Neural cell (in vitro differentiated cells): ENCODE measurements around the gene PEAK1. TPM values are rescaled to one million over a fixed set of nuclear protein-coding genes. Genes with fewer than 3 reads are reported as not detected.

Experiments
- H2AFZ ChIP-seq: fragments of 200-600, 300-800 bp; sonication (generic), shearing (Covaris generic); 2 replicates; pipeline ENCODE4 v1.6.0; 2014; ENCODE audit warnings: low read depth, mild to moderate bottlenecking, antibody characterized with exemption, low read length, moderate library complexity
- H3F3A ChIP-seq: fragments of 200-600 bp; shearing (Covaris generic); 2 replicates; pipeline ENCODE4 v1.6.1; 2016; ENCODE audit warnings: mild to moderate bottlenecking, moderate library complexity, mixed read lengths, antibody characterized with exemption, low read length; ENCODE audit not compliant: insufficient read depth, poor library complexity, severe bottlenecking
- H3K27ac ChIP-seq: fragments of 200-600, 300-800 bp; sonication (generic), shearing (Covaris generic); 2 replicates; pipeline ENCODE4 v1.5.1; 2014; ENCODE audit warnings: mild to moderate bottlenecking, low read length, moderate library complexity
- H3K27me3 ChIP-seq: fragments of 300-800, 200-600 bp; sonication (generic), shearing (Covaris generic); 2 replicates; pipeline ENCODE4 v1.6.0; 2014; ENCODE audit warnings: mild to moderate bottlenecking, low read depth, low read length, moderate library complexity; ENCODE audit not compliant: insufficient read depth
- H3K36me3 ChIP-seq: fragments of 300-800, 200-600 bp; sonication (generic), shearing (Covaris generic); 2 replicates; pipeline ENCODE4 v1.5.1; 2014; ENCODE audit warnings: mild to moderate bottlenecking, antibody characterized with exemption, low read length, moderate library complexity; ENCODE audit not compliant: insufficient read depth
- H3K4me2 ChIP-seq: fragments of 300-800, 200-600 bp; sonication (generic), shearing (Covaris generic); 2 replicates; pipeline ENCODE4 v1.6.0; 2014; ENCODE audit warnings: mild to moderate bottlenecking, low read length
- H3K4me3 ChIP-seq: fragments of 300-800, 200-600 bp; sonication (generic), shearing (Covaris generic); 2 replicates; pipeline ENCODE4 v1.5.1; 2014; ENCODE audit warnings: mild to moderate bottlenecking, low read length, moderate library complexity
- H3K79me2 ChIP-seq: fragments of 200-600 bp; shearing (Covaris generic); replicated peaks from 2 replicates; pipeline ENCODE4 v1.6.0; 2014; ENCODE audit warnings: mild to moderate bottlenecking, low read length, moderate library complexity; ENCODE audit not compliant: insufficient read depth
- H3K9ac ChIP-seq: fragments of 300-800, 200-600 bp; sonication (generic), shearing (Covaris generic); 2 replicates; pipeline ENCODE4 v1.6.1; 2016; ENCODE audit warnings: mild to moderate bottlenecking, low read length, mixed read lengths
- H3K9me2 ChIP-seq: fragments of 200-600 bp; shearing (Covaris generic); 2 replicates; pipeline ENCODE4 v1.6.1; 2016; ENCODE audit warnings: mild to moderate bottlenecking, low read length, mixed read lengths; ENCODE audit not compliant: insufficient read depth
- H3K9me3 ChIP-seq: fragments of 200-600, 300-800 bp; sonication (generic), shearing (Covaris generic); 2 replicates; pipeline ENCODE4 v1.6.1; 2016; ENCODE audit warnings: mild to moderate bottlenecking, mixed run types, low read length, moderate library complexity, mixed read lengths
- H4K20me1 ChIP-seq: fragments of 200-600 bp; shearing (Covaris generic); 2 replicates; pipeline ENCODE4 v1.6.1; 2016; ENCODE audit warnings: mild to moderate bottlenecking, mixed run types; ENCODE audit not compliant: insufficient read depth
- EP300 ChIP-seq: fragments of 450-650 bp; conservative IDR thresholded peaks from 2 replicates; pipeline ENCODE4 v1.6.1; 2014; ENCODE audit warnings: antibody characterized with exemption, mild to moderate bottlenecking, moderate library complexity; ENCODE audit not compliant: poor library complexity, severe bottlenecking
- EZH2 ChIP-seq: fragments of 200-600, 300-800 bp; shearing (Covaris generic), sonication (generic); IDR thresholded peaks from 2 replicates; pipeline ENCODE4 v1.6.1; 2014; ENCODE audit warnings: antibody characterized with exemption, low read length, borderline replicate concordance, mild to moderate bottlenecking; ENCODE audit not compliant: insufficient read depth, poor library complexity, severe bottlenecking
- MXI1 ChIP-seq: fragments of 450-650 bp; conservative IDR thresholded peaks from 2 replicates; pipeline ENCODE4 v1.6.1; 2014; ENCODE audit warnings: antibody characterized with exemption, mild to moderate bottlenecking; ENCODE audit not compliant: poor library complexity, severe bottlenecking
- POLR2AphosphoS5 ChIP-seq: IDR thresholded peaks from 2 replicates; pipeline ENCODE4 v1.6.1; 2012
- RAD21 ChIP-seq: fragments of 450-650 bp; conservative IDR thresholded peaks from 2 replicates; pipeline ENCODE4 v1.6.1; 2014; ENCODE audit warnings: antibody characterized with exemption, mild to moderate bottlenecking, moderate library complexity
- REST ChIP-seq: IDR thresholded peaks from 2 replicates; pipeline ENCODE4 v1.6.1; 2012; ENCODE audit warnings: borderline replicate concordance
- SMC3 ChIP-seq: fragments of 450-650 bp; conservative IDR thresholded peaks from 2 replicates; pipeline ENCODE4 v1.6.1; 2014; ENCODE audit warnings: antibody characterized with exemption, mild to moderate bottlenecking, moderate library complexity; ENCODE audit not compliant: poor library complexity
- TAF1 ChIP-seq: IDR thresholded peaks from 2 replicates; pipeline ENCODE4 v1.6.1; 2012; ENCODE audit warnings: low read depth
- polyA plus RNA-seq: library from polyadenylated mRNA; depleted of rRNA; stranded (reverse); fragments of >200 nt; gene quantifications from 2 replicates; pipeline ENCODE4 v1.2.3, GENCODE V29; 2014
- TF ChIP-seq, protein P1 (sequence below): fragments of 450-650 bp; IDR thresholded peaks from 2 replicates; pipeline ENCODE4 v1.5.1; 2014; ENCODE audit warnings: antibody characterized with exemption, mild to moderate bottlenecking, moderate library complexity; ENCODE audit not compliant: poor library complexity, severe bottlenecking

PEAK1 gene
- polyA plus RNA-seq, 1 donor from 2014 or later, result 5.8 TPM

- H2AFZ ChIP-seq, result no peak overlapping the region
- no peaks in the 10 kb centered on the region for H3F3A ChIP-seq
- no peak overlapping the region for H3K9ac ChIP-seq
- no peaks in the 10 kb centered on the region for H3K36me3 ChIP-seq
- no peaks in the 10 kb centered on the region for H3K9me3 ChIP-seq
- H3K27me3 ChIP-seq, result no peaks in the 10 kb centered on the region
- no peaks in the 10 kb centered on the region for H3K9me2 ChIP-seq
- H3K4me3 ChIP-seq, result no peak overlapping the region
- H3K79me2 ChIP-seq, result peaks cover 95% of the 10 kb centered on the region
- H3K4me2 ChIP-seq, result no peak overlapping the region
- no peak overlapping the region for H3K27ac ChIP-seq
- peaks cover 3% of the 10 kb centered on the region for H4K20me1 ChIP-seq
- TF ChIP-seq REST (no peak), TAF1 (no peak), SMC3 (no peak), EZH2 (no peak), MXI1 (no peak), RAD21 (no peak), POLR2AphosphoS5 (no peak), EP300 (no peak)
- TF ChIP-seq, protein P1, sequence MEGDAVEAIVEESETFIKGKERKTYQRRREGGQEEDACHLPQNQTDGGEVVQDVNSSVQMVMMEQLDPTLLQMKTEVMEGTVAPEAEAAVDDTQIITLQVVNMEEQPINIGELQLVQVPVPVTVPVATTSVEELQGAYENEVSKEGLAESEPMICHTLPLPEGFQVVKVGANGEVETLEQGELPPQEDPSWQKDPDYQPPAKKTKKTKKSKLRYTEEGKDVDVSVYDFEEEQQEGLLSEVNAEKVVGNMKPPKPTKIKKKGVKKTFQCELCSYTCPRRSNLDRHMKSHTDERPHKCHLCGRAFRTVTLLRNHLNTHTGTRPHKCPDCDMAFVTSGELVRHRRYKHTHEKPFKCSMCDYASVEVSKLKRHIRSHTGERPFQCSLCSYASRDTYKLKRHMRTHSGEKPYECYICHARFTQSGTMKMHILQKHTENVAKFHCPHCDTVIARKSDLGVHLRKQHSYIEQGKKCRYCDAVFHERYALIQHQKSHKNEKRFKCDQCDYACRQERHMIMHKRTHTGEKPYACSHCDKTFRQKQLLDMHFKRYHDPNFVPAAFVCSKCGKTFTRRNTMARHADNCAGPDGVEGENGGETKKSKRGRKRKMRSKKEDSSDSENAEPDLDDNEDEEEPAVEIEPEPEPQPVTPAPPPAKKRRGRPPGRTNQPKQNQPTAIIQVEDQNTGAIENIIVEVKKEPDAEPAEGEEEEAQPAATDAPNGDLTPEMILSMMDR, result no peak
These were observed 356.7 kb downstream of the PEAK1 start for GRCh38 chr15:77063249-77063648.

DNA sequence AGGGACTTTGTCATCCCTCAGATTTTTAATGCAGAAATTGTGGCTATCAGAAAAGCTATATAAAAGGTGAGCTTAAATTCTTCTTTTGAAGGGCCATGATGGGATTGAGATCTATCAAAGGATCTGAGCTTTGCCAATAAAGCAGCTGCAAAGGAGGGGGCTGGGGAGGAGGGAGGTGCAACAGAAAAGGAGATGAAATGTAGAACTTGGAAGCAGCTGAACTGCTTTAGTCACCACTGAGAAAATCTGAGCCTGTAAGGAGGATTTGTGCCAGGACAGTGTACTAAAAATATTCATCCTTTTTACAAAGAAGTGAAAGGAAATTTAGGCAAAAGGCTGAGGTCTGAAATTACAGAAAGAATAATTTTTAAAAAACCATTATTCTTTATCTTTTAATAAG, 359.4 kb downstream of the PEAK1 start:
- no peak for TF ChIP-seq RAD21
- no peak for TF ChIP-seq POLR2AphosphoS5
- TF ChIP-seq EP300, result no peak
- no peak for TF ChIP-seq TAF1
- TF ChIP-seq EZH2, result no peak
- TF ChIP-seq, protein P1, result no peak
- no peak for TF ChIP-seq MXI1
- no peak for TF ChIP-seq SMC3
- H3K27ac ChIP-seq, result no peak overlapping the region
- H3K27me3 ChIP-seq, result no peaks in the 10 kb centered on the region
- no peak overlapping the region for H2AFZ ChIP-seq
- H4K20me1 ChIP-seq, result no peaks in the 10 kb centered on the region
- no peak overlapping the region for H3K9ac ChIP-seq
- H3K9me3 ChIP-seq, result no peaks in the 10 kb centered on the region
- H3K79me2 ChIP-seq, result peaks cover 73% of the 10 kb centered on the region
- no peak overlapping the region for H3K4me2 ChIP-seq
- no peaks in the 10 kb centered on the region for H3K9me2 ChIP-seq
- H3K4me3 ChIP-seq, result no peak overlapping the region
- no peaks in the 10 kb centered on the region for H3K36me3 ChIP-seq
- H3F3A ChIP-seq, result no peaks in the 10 kb centered on the region
